H1 (cell line): ENCODE data around the gene IFNB1. TPM values are rescaled to one million over a fixed set of nuclear protein-coding genes. Genes with fewer than 3 reads are reported as not detected.

Experiments used
- NANOG ChIP-seq: IDR thresholded peaks from 2 replicates; pipeline ENCODE4 v1.6.1; 2011; ENCODE audit warnings: low read length, low read depth, mild to moderate bottlenecking, inconsistent platforms; ENCODE audit not compliant: insufficient read depth, poor library complexity, severe bottlenecking
- TEAD4 ChIP-seq: IDR thresholded peaks from 2 replicates; pipeline ENCODE4 v1.6.1; 2012; ENCODE audit warnings: low read depth, low read length, inconsistent platforms, mixed read lengths
- polyA plus RNA-seq, 7 experiments: library from polyadenylated mRNA; depleted of rRNA in 3 of 7; stranded (reverse) in 5 of 7; unstranded in 2 of 7; fragments of >200 nt in 5 of 7; fragments of 200-250 nt in 2 of 7; gene quantifications; 1 replicate in 5 of 7; 2 replicates in 1 of 7; 4 replicates in 1 of 7; pipeline versions ENCODE4 v1.2.1 to v1.2.3, GENCODE V29; 2011 to 2013; ENCODE audit warnings: missing spikeins in 2 of 7, mixed read lengths in 2 of 7
- total RNA-seq: library from RNA; stranded (reverse); fragmentation: NEBNext Ultra II Directional; extraction: Animal tissue kit (Norgen Biotek cat#: 25700); gene quantifications from 2 replicates; pipeline ENCODE4 v1.2.1, GENCODE V29; 2021

The IFNB1 gene
- total and polyA plus RNA-seq, 2 of the 8 experiments (the other 6 are each of a cell fraction or from before 2014, with no cell fraction given) = not detected

GRCh38 chr9:21095561-21095960 is 17.8 kb upstream of the IFNB1 start (continued):
- no peak for TF ChIP-seq NANOG
- TF ChIP-seq TEAD4 = no peak
